Panc1 (cell line): ENCODE measurements around the gene DOCK11. TPM values are rescaled to one million over a fixed set of nuclear protein-coding genes. Genes with fewer than 3 reads are reported as not detected.

ENCODE experiments used
- ATAC-seq: fragments of 200-7000 bp; cut with Tn5 transposase; 2 replicates; pipeline ENCODE4 v1.9.1; 2020; ENCODE audit warnings: mild to moderate bottlenecking, moderate library complexity
- BruUV-seq: library from RNA; stranded (reverse); fragments of 400-500 nt; replicated peaks from 2 replicates; lab custom pipeline; 2021; lab: Mats Ljungman, UMichigan
- CTCF ChIA-PET: fragments of 300-600 bp; sonication (Branson Sonifier 250); formaldehyde crosslinking; loops from one replicate; lab custom pipeline; 2022; ENCODE audit warnings: antibody characterized with exemption; lab: Charles Lee
- POLR2A ChIA-PET: fragments of 300-600 bp; sonication (Branson Sonifier 250); formaldehyde crosslinking; loops from one replicate; lab custom pipeline; 2022; ENCODE audit warnings: antibody characterized with exemption; lab: Charles Lee
- DNase-seq: peaks from one replicate; pipeline ENCODE4 v3.0.0-alpha.2; 2010; ENCODE audit warnings: low read depth, low spot score
- H3K27ac ChIP-seq: 2 replicates; pipeline ENCODE4 v1.5.1; 2011; ENCODE audit warnings: mild to moderate bottlenecking, low read length, inconsistent platforms
- H3K27me3 ChIP-seq: fragments of 200-500 bp; sonication (Bioruptor generic); 2 replicates; pipeline ENCODE4 v1.6.0; 2014; ENCODE audit warnings: low read length, inconsistent platforms; ENCODE audit not compliant: control insufficient read depth, insufficient read depth
- H3K36me3 ChIP-seq: fragments of 200-500 bp; sonication (Bioruptor generic); 2 replicates; pipeline ENCODE4 v1.5.1; 2014; ENCODE audit warnings: inconsistent platforms, mild to moderate bottlenecking, low read length, moderate library complexity; ENCODE audit not compliant: control insufficient read depth, insufficient read depth
- H3K4me1 ChIP-seq: 2 replicates; pipeline ENCODE4 v1.5.1; 2011; ENCODE audit warnings: inconsistent platforms, mild to moderate bottlenecking, low read length, moderate library complexity; ENCODE audit not compliant: control insufficient read depth, insufficient read depth
- H3K4me3 ChIP-seq, 2 experiments: 2 replicates each; pipeline ENCODE4 v1.5.1; 2011 to 2012; ENCODE audit warnings: low read depth in 2 of 2, low read length in 2 of 2, mild to moderate bottlenecking in 2 of 2, inconsistent platforms in 1 of 2, moderate library complexity in 1 of 2
- H3K9me3 ChIP-seq: fragments of 200-500 bp; sonication (Bioruptor generic); 2 replicates; pipeline ENCODE4 v1.5.1; 2014; ENCODE audit warnings: low read depth, mild to moderate bottlenecking, inconsistent platforms, low read length, moderate library complexity; ENCODE audit not compliant: control insufficient read depth, insufficient read depth
- CTCF ChIP-seq: fragments of 450-650 bp; IDR thresholded peaks from 2 replicates; pipeline ENCODE4 v1.5.1; 2017; ENCODE audit warnings: mild to moderate bottlenecking
- POLR2AphosphoS5 ChIP-seq: IDR thresholded peaks from 2 replicates; pipeline ENCODE4 v1.6.1; 2012; ENCODE audit warnings: mild to moderate bottlenecking, low read depth, low read length, moderate library complexity
- REST ChIP-seq, 2 experiments: IDR thresholded peaks; 2 replicates each; pipeline ENCODE4 v1.6.1; 2011 to 2012; ENCODE audit warnings: low read depth in 2 of 2, control low read depth in 1 of 2, low read length in 1 of 2, mild to moderate bottlenecking in 1 of 2, moderate library complexity in 1 of 2; ENCODE audit not compliant: insufficient read depth in 1 of 2
- SIN3A ChIP-seq: IDR thresholded peaks from 2 replicates; pipeline ENCODE4 v1.6.1; 2012; ENCODE audit warnings: low read depth, mild to moderate bottlenecking, low read length, moderate library complexity, borderline replicate concordance; ENCODE audit not compliant: insufficient read depth
- TCF7L2 ChIP-seq: IDR thresholded peaks from 2 replicates; pipeline ENCODE4 v1.6.1; 2011; ENCODE audit warnings: mild to moderate bottlenecking, low read depth, low read length, inconsistent platforms
- in situ Hi-C: cut with HindIII; loops from 2 replicates; pipeline ENCODE4 v1.10.0; 2016; ENCODE audit warnings: low sequenced_read_pairs, low pct_unique_long_range_greater_than_20kb
- intact Hi-C: fragments of 100-400 bp; cut with micrococcal nuclease; formaldehyde crosslinking; loops from one replicate; pipeline ENCODE4 v1.10.0; 2022; ENCODE audit not compliant: unreplicated experiment
- total RNA-seq: library from RNA; stranded (reverse); gene quantifications from one replicate; pipeline ENCODE4 v1.2.1, GENCODE V29; 2021; ENCODE audit not compliant: unreplicated experiment

Gene DOCK11
- total RNA-seq, 1 experiment from 2014 or later: 2.0 TPM

GRCh38 chrX:118508221-118508620, 12.6 kb downstream of the DOCK11 start:
- ATAC-seq (no peak), DNase-seq (no peak)
- Histone ChIP-seq H3K4me3 (no peak overlapping the region), H3K4me1 (no peaks in the 10 kb centered on the region), H3K36me3 (no peaks in the 10 kb centered on the region), H3K27me3 (no peaks in the 10 kb centered on the region), H3K27ac (no peak overlapping the region), H3K9me3 (no peaks in the 10 kb centered on the region)
- BruUV-seq: no TSS peak
- POLR2A ChIA-PET: interaction anchor here (0.5 kb wide), 1 partner anchor 176 kb away, joined by 5 read pairs; no protein-coding TSS in a partner anchor
- in situ Hi-C loops (no loop called here), intact Hi-C loops (no loop called here)
- TF ChIP-seq REST (IDR thresholded peaks at IDR 0.05; ENCODE audit: insufficient read depth in 1 of 2, low read depth in 2 of 2, low read length in 1 of 2): no peak
- TF ChIP-seq CTCF: no peak
- TF ChIP-seq SIN3A: no peak
- no peak for TF ChIP-seq POLR2AphosphoS5
- TF ChIP-seq TCF7L2: no peak
- CTCF ChIA-PET: no interaction called here

GRCh38 chrX:118508635-118509034, 13.0 kb downstream of the DOCK11 start:
- intact Hi-C loops (no loop called here), in situ Hi-C loops (no loop called here)
- H3K9me3 ChIP-seq: no peaks in the 10 kb centered on the region
- no TSS peak for BruUV-seq
- H3K36me3 ChIP-seq: no peaks in the 10 kb centered on the region
- H3K27me3 ChIP-seq: no peaks in the 10 kb centered on the region
- no peak overlapping the region for H3K27ac ChIP-seq
- TF ChIP-seq REST (IDR thresholded peaks at IDR 0.05; ENCODE audit: insufficient read depth in 1 of 2, low read depth in 2 of 2, low read length in 1 of 2) (no peak), POLR2AphosphoS5 (no peak), TCF7L2 (no peak), CTCF (no peak), SIN3A (no peak)
- ChIA-PET CTCF (no interaction called here), POLR2A (no interaction called here)
- H3K4me3 ChIP-seq: no peak overlapping the region
- no peak for ATAC-seq
- no peak for DNase-seq
- no peaks in the 10 kb centered on the region for H3K4me1 ChIP-seq
